Measurements from ENCODE around the gene PID1. TPM values are rescaled to one million over a fixed set of nuclear protein-coding genes. Genes with fewer than 3 reads are reported as not detected.

PID1 gene
- total RNA-seq, 2 donors from 2014 or later, result 0.55 to 1.6 TPM

DNA sequence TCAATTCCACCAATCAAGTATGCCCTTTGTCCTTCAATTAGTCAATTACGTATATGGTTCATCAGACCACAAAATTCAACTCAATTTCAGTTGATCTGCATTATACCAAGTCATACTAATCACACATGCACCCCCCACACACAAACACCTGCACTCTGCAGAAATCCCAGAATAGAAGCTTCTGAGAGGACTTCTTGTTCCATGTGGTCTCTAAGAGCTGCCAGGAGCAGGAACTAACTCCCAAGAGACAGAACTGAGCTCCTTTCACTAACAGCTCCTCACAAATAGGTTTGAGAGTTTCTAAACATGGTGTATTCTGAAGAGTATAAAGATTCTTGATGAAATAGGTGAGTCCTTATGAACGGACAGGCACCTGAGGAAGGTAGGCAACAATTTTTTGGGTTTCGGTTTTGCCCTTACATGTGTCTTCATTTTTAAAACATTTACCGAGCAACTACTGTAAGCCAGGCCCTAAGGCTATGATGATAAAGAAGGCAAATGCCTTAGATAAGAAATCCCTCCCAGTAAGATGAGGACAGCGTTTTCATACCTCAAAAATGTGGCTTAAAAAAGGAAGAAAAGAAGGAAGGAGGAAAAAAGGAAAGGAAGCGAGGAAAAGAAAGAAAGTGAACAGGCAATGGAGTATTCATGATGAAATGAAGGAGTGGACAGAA, 183.1 kb downstream of the PID1 start:
- H3K4me3 ChIP-seq (ENCODE audit: low read length), result no peak overlapping the region
- peaks cover 2% of the 10 kb centered on the region for H3K4me1 ChIP-seq (ENCODE audit: control insufficient read depth, insufficient read depth, low read length)
- H3K9ac ChIP-seq (ENCODE audit: extremely low read depth, low read length, poor library complexity, severe bottlenecking), result no peak overlapping the region
- 85 to 93% methylated on average over 3 to 5 of the region's 6 CpGs for WGBS, 2 experiments (ENCODE audit: insufficient coverage in 1 of 2, insufficient read length in 1 of 2)
- no peak overlapping the region for H3K27ac Mint-ChIP-seq
- peak overlapping the region; percentile 80 for H3K27ac ChIP-seq (ENCODE audit: low read depth, low read length)
- H3K36me3 Mint-ChIP-seq (ENCODE audit: low read depth), result no peaks in the 10 kb centered on the region
- no peaks in the 10 kb centered on the region for H3K9me3 ChIP-seq (ENCODE audit: control insufficient read depth, low read length)
- TF ChIP-seq, protein P1, sequence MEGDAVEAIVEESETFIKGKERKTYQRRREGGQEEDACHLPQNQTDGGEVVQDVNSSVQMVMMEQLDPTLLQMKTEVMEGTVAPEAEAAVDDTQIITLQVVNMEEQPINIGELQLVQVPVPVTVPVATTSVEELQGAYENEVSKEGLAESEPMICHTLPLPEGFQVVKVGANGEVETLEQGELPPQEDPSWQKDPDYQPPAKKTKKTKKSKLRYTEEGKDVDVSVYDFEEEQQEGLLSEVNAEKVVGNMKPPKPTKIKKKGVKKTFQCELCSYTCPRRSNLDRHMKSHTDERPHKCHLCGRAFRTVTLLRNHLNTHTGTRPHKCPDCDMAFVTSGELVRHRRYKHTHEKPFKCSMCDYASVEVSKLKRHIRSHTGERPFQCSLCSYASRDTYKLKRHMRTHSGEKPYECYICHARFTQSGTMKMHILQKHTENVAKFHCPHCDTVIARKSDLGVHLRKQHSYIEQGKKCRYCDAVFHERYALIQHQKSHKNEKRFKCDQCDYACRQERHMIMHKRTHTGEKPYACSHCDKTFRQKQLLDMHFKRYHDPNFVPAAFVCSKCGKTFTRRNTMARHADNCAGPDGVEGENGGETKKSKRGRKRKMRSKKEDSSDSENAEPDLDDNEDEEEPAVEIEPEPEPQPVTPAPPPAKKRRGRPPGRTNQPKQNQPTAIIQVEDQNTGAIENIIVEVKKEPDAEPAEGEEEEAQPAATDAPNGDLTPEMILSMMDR (conservative IDR thresholded peaks at IDR 0.05), result no peak
- no peaks in the 10 kb centered on the region for H3K9me3 Mint-ChIP-seq
- H3K36me3 ChIP-seq (ENCODE audit: control insufficient read depth, insufficient read depth, low read length), result no peaks in the 10 kb centered on the region
- H3K27me3 Mint-ChIP-seq (ENCODE audit: insufficient read depth), result no peaks in the 10 kb centered on the region
- no peaks in the 10 kb centered on the region for H3K4me1 Mint-ChIP-seq
- no peak overlapping the region for H3K4me3 Mint-ChIP-seq
- no peak for DNase-seq
- H3K27me3 ChIP-seq (ENCODE audit: control insufficient read depth, insufficient read depth, low read length, poor library complexity, severe bottlenecking), result no peaks in the 10 kb centered on the region

DNA sequence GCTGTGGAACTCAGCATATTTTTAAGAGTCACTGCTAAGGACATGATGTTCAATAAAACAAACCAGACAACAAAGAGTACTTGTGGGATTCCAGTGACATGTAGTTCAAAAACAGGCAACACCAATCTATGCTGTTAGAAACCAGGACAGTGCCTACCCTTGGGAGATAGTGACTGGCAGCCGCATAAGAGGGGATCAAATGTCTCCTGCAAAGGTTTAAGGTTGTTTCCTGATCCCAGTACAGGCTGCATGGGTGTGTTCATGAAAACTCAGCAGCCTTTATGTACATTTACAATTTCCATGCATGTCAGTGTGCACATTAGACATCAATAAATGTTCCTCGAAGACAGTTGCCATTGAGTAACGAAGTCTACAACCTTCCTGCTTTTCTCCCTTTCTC, 183.8 kb downstream of the PID1 start:
- Mint-ChIP-seq H3K4me3 (no peak overlapping the region), H3K36me3 (ENCODE audit: low read depth) (no peaks in the 10 kb centered on the region)
- H3K36me3 ChIP-seq (ENCODE audit: control insufficient read depth, insufficient read depth, low read length), result no peaks in the 10 kb centered on the region

DNA sequence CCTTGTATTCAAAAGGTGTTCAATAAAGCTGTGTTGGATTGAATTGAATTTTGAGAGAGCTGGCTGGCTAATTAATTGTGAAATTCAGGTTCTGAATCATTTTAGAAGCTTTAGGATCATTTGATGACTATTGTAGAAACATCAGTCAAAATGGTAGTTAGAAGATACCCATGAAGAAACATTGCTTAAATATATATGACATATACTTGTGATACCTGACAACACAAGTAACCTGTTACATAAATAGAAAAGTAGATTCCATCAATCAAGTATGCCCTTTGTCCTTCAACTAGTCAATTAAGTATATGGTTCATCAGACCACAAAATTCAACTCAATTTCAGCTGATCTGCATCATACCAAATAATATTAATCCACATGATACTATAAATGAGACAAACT, 185.6 kb downstream of the PID1 start:
- Mint-ChIP-seq H3K27me3 (ENCODE audit: insufficient read depth) (no peaks in the 10 kb centered on the region), H3K36me3 (ENCODE audit: low read depth) (no peaks in the 10 kb centered on the region), H3K9me3 (no peaks in the 10 kb centered on the region), H3K4me3 (no peak overlapping the region), H3K4me1 (no peaks in the 10 kb centered on the region), H3K27ac (no peak overlapping the region)
- H3K4me1 ChIP-seq (ENCODE audit: control insufficient read depth, insufficient read depth, low read length), result no peaks in the 10 kb centered on the region
- DNase-seq, result no peak
- TF ChIP-seq, protein P1 (conservative IDR thresholded peaks at IDR 0.05), result no peak
- no peak overlapping the region for H3K27ac ChIP-seq (ENCODE audit: low read depth, low read length)
- H3K9me3 ChIP-seq (ENCODE audit: control insufficient read depth, low read length), result no peaks in the 10 kb centered on the region
- H3K4me3 ChIP-seq (ENCODE audit: low read length), result no peak overlapping the region
- H3K9ac ChIP-seq (ENCODE audit: extremely low read depth, low read length, poor library complexity, severe bottlenecking), result no peak overlapping the region
- H3K36me3 ChIP-seq (ENCODE audit: control insufficient read depth, insufficient read depth, low read length), result no peaks in the 10 kb centered on the region
- no peaks in the 10 kb centered on the region for H3K27me3 ChIP-seq (ENCODE audit: control insufficient read depth, insufficient read depth, low read length, poor library complexity, severe bottlenecking)

More for the DNA sequence above, 183.8 kb downstream of the PID1 start:
- H3K27ac ChIP-seq (ENCODE audit: low read depth, low read length), result no peak overlapping the region
- 93 to 100% methylated on average over 1 to 3 of the region's 3 CpGs for WGBS, 2 experiments (ENCODE audit: insufficient coverage in 1 of 2, insufficient read length in 1 of 2)
- H3K9ac ChIP-seq (ENCODE audit: extremely low read depth, low read length, poor library complexity, severe bottlenecking), result no peak overlapping the region
- H3K9me3 ChIP-seq (ENCODE audit: control insufficient read depth, low read length), result no peaks in the 10 kb centered on the region
- H3K27me3 ChIP-seq (ENCODE audit: control insufficient read depth, insufficient read depth, low read length, poor library complexity, severe bottlenecking), result no peaks in the 10 kb centered on the region
- H3K4me1 ChIP-seq (ENCODE audit: control insufficient read depth, insufficient read depth, low read length), result peaks cover 2% of the 10 kb centered on the region
- TF ChIP-seq, protein P1 (conservative IDR thresholded peaks at IDR 0.05), result no peak
- Mint-ChIP-seq H3K27ac (no peak overlapping the region), H3K9me3 (no peaks in the 10 kb centered on the region), H3K4me1 (no peaks in the 10 kb centered on the region), H3K27me3 (ENCODE audit: insufficient read depth) (no peaks in the 10 kb centered on the region)
- no peak overlapping the region for H3K4me3 ChIP-seq (ENCODE audit: low read length)
- no peak for DNase-seq

Measured in endodermal cell (in vitro differentiated cells).